CD4-positive, alpha-beta T cell (primary cell): ENCODE results near the gene CSF1. TPM values are rescaled to one million over a fixed set of nuclear protein-coding genes. Genes with fewer than 3 reads are reported as not detected.

Source experiments
- ATAC-seq: fragments of 200-7000 bp; cut with Tn5 transposase; one replicate; pipeline ENCODE4 v1.10.0; 2022; ENCODE audit warnings: mild to moderate bottlenecking; ENCODE audit not compliant: poor library complexity
- CTCF ChIA-PET: fragments of 350-600 bp; sonication (Branson Sonifier 250); formaldehyde crosslinking; loops from one replicate; lab custom pipeline; 2021; ENCODE audit warnings: antibody characterized with exemption, inconsistent platforms; lab: Charles Lee
- POLR2A ChIA-PET: fragments of 350-600 bp; sonication (Branson Sonifier 250); formaldehyde crosslinking; loops from one replicate; lab custom pipeline; 2021; ENCODE audit warnings: antibody characterized with exemption, inconsistent platforms; lab: Charles Lee
- DNase-seq, 14 experiments: peaks; one replicate each; pipeline ENCODE4 v3.0.0-alpha.2; 2013 to 2020; ENCODE audit warnings: mixed read lengths in 2 of 14
- H3K27ac ChIP-seq, 2 donors: one replicate each; pipeline versions ENCODE4 v1.5.1 to v1.7.0; 2013; ENCODE audit warnings: low read length in 2 of 2, low read depth in 1 of 2, mild to moderate bottlenecking in 1 of 2
- H3K27me3 ChIP-seq, 2 experiments: 1 replicate in 1 of 2; 2 replicates in 1 of 2; pipeline versions ENCODE4 v1.6.1 to v1.7.0; 2013; ENCODE audit warnings: low read length in 2 of 2, control low read depth in 1 of 2, mild to moderate bottlenecking in 1 of 2, moderate library complexity in 1 of 2; ENCODE audit not compliant: insufficient read depth in 2 of 2, control insufficient read depth in 1 of 2
- H3K36me3 ChIP-seq: one replicate; pipeline ENCODE4 v1.6.1; 2013; ENCODE audit warnings: low read length, control low read depth; ENCODE audit not compliant: insufficient read depth
- H3K4me1 ChIP-seq: one replicate; pipeline ENCODE4 v1.6.1; 2013; ENCODE audit warnings: low read length, control low read depth; ENCODE audit not compliant: insufficient read depth
- H3K4me3 ChIP-seq: one replicate; pipeline ENCODE4 v1.5.1; 2013; ENCODE audit warnings: mild to moderate bottlenecking, low read length, moderate library complexity
- H3K9me3 ChIP-seq, 2 experiments: 1 replicate in 1 of 2; 2 replicates in 1 of 2; pipeline versions ENCODE4 v1.6.1 to v1.7.0; 2013; ENCODE audit warnings: low read length in 2 of 2, mild to moderate bottlenecking in 2 of 2, control low read depth in 1 of 2, moderate library complexity in 1 of 2; ENCODE audit not compliant: control insufficient read depth in 1 of 2, insufficient read depth in 1 of 2
- H3K27ac Mint-ChIP-seq: one replicate; pipeline ENCODE4 v1.8.0; 2020; ENCODE audit warnings: mixed read lengths
- H3K27me3 Mint-ChIP-seq: one replicate; pipeline ENCODE4 v1.8.0; 2021; ENCODE audit warnings: mixed read lengths
- H3K36me3 Mint-ChIP-seq: one replicate; pipeline ENCODE4 v1.8.0; 2021; ENCODE audit warnings: low read depth, mixed read lengths
- H3K4me1 Mint-ChIP-seq: one replicate; pipeline ENCODE4 v1.8.0; 2021; ENCODE audit warnings: low read depth, mixed read lengths
- H3K4me3 Mint-ChIP-seq: one replicate; pipeline ENCODE4 v1.8.0; 2020; ENCODE audit warnings: mild to moderate bottlenecking, mixed read lengths
- H3K9me3 Mint-ChIP-seq: one replicate; pipeline ENCODE4 v1.8.0; 2020; ENCODE audit warnings: mixed read lengths
- intact Hi-C, 2 experiments: fragments of 100-400 bp; cut with DNase I in 1 of 2; cut with micrococcal nuclease in 1 of 2; formaldehyde crosslinking; loops; one replicate each; pipeline versions ENCODE4 v1.15.1 to v1.9.0; 2023 to 2025; cut with DNase I, micrococcal nuclease
- total RNA-seq, 174 experiments: library from RNA in 2 of 174; stranded (reverse) in 2 of 174; gene quantifications; one replicate each; pipeline ENCODE4 v1.2.3 and lab custom pipeline; 2021 to 2026
- TF ChIP-seq, protein P1 (sequence below): fragments of 200-600 bp; IDR thresholded peaks from one replicate; pipeline ENCODE4 v1.8.0; 2022; ENCODE audit warnings: antibody characterized with exemption, mild to moderate bottlenecking

Gene CSF1
- total RNA-seq, 2 experiments from 2014 or later, result 6.5 to 6.7 TPM

GRCh38 chr1:109947582-109948284 is 37.1 kb downstream of the CSF1 start:
- no peak overlapping the region for H3K27ac Mint-ChIP-seq
- no peak overlapping the region for H3K4me3 Mint-ChIP-seq
- TF ChIP-seq, protein P1, sequence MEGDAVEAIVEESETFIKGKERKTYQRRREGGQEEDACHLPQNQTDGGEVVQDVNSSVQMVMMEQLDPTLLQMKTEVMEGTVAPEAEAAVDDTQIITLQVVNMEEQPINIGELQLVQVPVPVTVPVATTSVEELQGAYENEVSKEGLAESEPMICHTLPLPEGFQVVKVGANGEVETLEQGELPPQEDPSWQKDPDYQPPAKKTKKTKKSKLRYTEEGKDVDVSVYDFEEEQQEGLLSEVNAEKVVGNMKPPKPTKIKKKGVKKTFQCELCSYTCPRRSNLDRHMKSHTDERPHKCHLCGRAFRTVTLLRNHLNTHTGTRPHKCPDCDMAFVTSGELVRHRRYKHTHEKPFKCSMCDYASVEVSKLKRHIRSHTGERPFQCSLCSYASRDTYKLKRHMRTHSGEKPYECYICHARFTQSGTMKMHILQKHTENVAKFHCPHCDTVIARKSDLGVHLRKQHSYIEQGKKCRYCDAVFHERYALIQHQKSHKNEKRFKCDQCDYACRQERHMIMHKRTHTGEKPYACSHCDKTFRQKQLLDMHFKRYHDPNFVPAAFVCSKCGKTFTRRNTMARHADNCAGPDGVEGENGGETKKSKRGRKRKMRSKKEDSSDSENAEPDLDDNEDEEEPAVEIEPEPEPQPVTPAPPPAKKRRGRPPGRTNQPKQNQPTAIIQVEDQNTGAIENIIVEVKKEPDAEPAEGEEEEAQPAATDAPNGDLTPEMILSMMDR, result no peak
- ChIA-PET POLR2A (interaction anchor here (0.6 kb wide), 1 partner anchor 24 kb away, joined by 5 read pairs; no protein-coding TSS in a partner anchor), CTCF (no interaction called here)
- no peaks in the 10 kb centered on the region for H3K9me3 ChIP-seq
- H3K9me3 Mint-ChIP-seq, result no peaks in the 10 kb centered on the region
- intact Hi-C loops, result no loop called here
- no peaks in the 10 kb centered on the region for H3K36me3 ChIP-seq
- DNase-seq, result no peak
- ATAC-seq, result no peak
- H3K27ac ChIP-seq, result no peak overlapping the region
- H3K27me3 Mint-ChIP-seq, result no peaks in the 10 kb centered on the region
- no peaks in the 10 kb centered on the region for H3K36me3 Mint-ChIP-seq
- no peaks in the 10 kb centered on the region for H3K27me3 ChIP-seq
- H3K4me1 Mint-ChIP-seq, result peaks cover 5% of the 10 kb centered on the region
- H3K4me1 ChIP-seq, result no peaks in the 10 kb centered on the region
- H3K4me3 ChIP-seq, result no peak overlapping the region

GRCh38 chr1:109948285-109948630 is 37.6 kb downstream of the CSF1 start:
- no peaks in the 10 kb centered on the region for H3K36me3 ChIP-seq
- ChIA-PET POLR2A (no interaction called here), CTCF (no interaction called here)
- peaks cover 5% of the 10 kb centered on the region for H3K4me1 Mint-ChIP-seq
- H3K4me3 Mint-ChIP-seq, result no peak overlapping the region
- H3K27ac Mint-ChIP-seq, result no peak overlapping the region
- intact Hi-C loops, result no loop called here
- no peaks in the 10 kb centered on the region for H3K36me3 Mint-ChIP-seq
- H3K27ac ChIP-seq, result no peak overlapping the region
- no peaks in the 10 kb centered on the region for H3K9me3 Mint-ChIP-seq
- DNase-seq, result no peak
- no peaks in the 10 kb centered on the region for H3K4me1 ChIP-seq
- no peaks in the 10 kb centered on the region for H3K9me3 ChIP-seq
- no peak overlapping the region for H3K4me3 ChIP-seq
- TF ChIP-seq, protein P1, result no peak
- no peaks in the 10 kb centered on the region for H3K27me3 Mint-ChIP-seq
- no peak for ATAC-seq
- no peaks in the 10 kb centered on the region for H3K27me3 ChIP-seq

- Mint-ChIP-seq H3K27me3 (no peaks in the 10 kb centered on the region), H3K4me3 (no peak overlapping the region), H3K27ac (no peak overlapping the region), H3K4me1 (no peaks in the 10 kb centered on the region), H3K9me3 (no peaks in the 10 kb centered on the region), H3K36me3 (no peaks in the 10 kb centered on the region)
- DNase-seq (no peak), ATAC-seq (no peak)
- POLR2A ChIA-PET, result interaction anchor here (0.6 kb wide), 1 partner anchor 27 kb away, joined by 3 read pairs; no protein-coding TSS in a partner anchor
- Histone ChIP-seq H3K27ac (no peak overlapping the region), H3K9me3 (no peaks in the 10 kb centered on the region), H3K36me3 (no peaks in the 10 kb centered on the region), H3K27me3 (no peaks in the 10 kb centered on the region), H3K4me1 (no peaks in the 10 kb centered on the region), H3K4me3 (no peak overlapping the region)
- intact Hi-C loops, result no loop called here
- CTCF ChIA-PET, result no interaction called here
- TF ChIP-seq, protein P1, result no peak
Observed at GRCh38 chr1:109950038-109950437, 39.4 kb downstream of the CSF1 start.
